ENCODE data around the gene EYS.

EYS gene

DNA sequence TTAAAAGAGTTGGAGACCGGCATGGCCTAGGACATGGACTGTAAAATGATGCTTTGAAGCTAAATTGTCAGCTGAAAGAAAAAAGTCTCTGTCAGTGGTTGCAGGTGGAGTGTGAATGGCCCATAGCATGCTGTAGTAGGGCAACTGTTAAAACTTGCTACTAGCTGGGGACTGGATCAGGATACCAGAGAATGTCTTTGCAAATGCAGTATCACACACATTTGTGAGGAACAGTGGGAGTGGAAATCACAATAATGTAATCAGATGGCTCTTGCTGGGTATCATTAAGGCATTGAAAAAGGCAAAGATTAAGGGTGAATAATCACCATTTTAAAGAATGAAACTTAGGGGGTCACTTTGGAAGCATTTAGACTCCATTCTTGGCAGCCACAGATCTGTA is 737.9 kb downstream of the EYS start:
- DNase-seq (ENCODE audit: low read depth in 2 of 2), result no peak

DNA sequence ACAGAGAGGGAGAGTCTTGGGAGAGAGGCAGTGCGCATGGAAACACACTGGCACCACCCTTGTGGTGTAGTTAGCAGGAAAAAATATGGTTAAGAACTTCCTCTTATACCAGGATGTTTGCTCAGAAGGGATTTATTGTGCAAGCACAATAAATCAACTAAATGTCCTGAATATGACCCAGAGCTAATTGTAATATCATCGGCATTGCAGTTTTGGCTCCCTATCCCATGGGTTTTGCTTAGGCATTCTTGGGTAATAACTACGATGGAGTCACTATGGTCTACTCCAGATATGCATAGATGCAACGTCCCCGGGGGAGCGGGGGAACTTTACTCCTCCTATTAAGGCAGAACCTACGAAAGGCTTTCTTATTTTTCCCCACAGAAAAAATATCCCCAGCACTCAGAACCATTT is 751.6 kb downstream of the EYS start:
- no peak for DNase-seq (ENCODE audit: low read depth in 2 of 2)

DNA sequence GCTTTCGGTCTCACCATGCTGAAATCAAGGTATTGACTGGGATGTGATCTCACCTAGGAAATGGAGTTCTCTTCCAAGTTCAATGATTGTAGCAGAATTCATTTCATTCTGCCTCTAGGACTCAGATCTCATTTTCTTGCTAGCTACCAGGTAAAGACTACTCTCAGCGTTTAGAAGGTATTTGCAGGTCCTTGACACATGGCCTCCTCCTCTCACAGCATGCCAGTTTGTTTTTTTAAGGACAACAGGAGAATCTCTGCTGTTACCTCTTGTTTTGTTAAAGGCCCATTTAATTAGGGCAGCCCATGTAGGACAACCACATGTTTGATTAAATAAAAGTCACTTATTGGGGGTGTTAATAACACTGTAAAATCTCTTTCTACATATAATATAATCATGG is 757.8 kb downstream of the EYS start:
- DNase-seq (ENCODE audit: low read depth in 2 of 2), result no peak

DNA sequence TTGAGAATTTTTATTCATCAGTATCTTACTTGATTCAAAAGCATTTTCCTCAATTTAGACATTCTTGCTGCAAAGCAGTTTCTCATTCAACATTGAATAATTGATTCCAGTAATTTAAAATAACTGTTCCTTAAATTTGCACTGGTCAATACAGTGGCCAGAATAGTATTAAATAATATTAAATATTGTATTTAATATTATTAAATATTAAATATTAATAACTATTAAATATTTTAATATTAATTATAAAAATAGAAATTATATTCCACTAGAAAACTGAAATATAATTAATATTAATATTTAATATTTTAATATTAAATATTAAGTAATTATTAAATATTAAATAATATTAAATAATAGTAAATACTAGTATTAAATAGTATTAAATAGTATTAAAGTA is 758.8 kb downstream of the EYS start:
- DNase-seq (ENCODE audit: low read depth in 2 of 2), result no peak

DNA sequence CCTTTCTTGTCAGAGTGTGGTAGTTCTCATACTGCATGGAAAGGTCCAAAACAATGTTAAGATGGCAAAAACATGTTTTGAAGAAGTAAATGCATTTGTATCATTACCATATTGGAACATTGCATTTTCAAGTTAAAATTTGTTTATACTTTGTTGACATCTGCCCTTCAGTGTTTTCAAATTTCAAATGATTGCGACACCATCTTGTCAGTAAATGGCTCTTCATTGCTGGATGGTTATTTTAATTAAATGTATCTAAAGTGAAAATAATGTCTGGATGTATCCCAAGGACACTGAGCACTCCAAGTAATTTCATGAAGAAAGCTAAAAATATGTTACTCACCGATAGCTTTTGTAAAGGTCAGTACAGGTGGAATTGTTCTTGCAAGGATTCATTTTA is 761.6 kb downstream of the EYS start:
- DNase-seq (ENCODE audit: low read depth in 2 of 2), result no peak

DNA sequence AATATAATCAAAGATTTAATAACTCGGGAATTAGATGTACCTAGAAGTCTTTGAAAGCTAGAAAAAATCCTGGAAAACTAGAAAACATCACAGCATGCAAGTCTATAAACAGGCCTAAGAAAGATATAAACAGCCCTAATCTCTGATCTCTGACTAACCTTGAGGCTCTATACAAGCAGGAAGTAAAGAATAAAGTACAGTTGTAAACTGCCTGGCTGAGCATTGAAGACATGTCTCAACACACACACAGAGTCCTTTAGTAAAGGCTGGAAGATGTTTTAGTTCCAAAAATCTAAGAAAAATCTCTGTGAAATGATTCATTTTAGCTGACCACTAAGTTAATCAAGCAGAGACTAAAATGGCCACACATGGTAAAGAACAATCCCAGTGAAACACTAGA is 774.5 kb downstream of the EYS start:
- no peak for DNase-seq (ENCODE audit: low read depth in 2 of 2)

DNA sequence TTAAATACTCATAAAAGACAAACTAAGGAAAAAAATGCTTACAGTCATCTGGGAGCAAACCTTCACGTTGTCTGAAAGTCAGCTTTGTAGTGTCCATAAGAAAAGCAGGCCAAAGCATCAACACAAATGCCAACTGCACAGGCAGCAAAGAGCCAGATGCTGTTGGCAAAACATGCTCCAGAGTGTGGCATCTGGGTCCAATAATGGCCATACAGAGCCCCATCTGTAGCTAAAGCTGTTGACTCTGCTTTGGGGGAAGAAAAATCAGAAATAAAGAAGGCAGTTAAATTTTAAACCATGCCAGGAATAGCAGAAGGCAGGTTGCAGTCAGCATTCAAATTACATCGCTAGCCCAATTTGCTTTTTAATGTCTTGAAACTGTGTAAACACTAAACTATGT is 776.3 kb downstream of the EYS start:
- DNase-seq (ENCODE audit: low read depth in 2 of 2), result no peak

DNA sequence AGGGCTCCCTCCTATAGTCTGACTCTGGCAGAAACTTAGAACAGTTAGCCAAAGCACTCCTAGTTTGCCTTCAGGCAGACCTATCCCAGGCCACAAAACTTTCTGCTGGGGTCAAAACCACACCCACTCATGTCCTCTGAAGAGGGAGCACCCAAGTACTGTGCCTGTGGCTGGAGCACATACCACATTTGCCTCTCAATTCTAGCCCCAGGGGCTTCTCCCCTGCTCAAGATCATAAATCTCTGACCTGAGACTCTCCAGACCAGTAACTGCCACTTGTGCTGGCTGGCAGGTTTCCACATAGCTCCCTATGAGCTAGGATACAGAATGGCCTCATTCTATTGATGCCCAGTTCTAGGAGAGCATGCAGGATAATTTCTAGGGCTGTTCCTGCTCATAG is 781.0 kb downstream of the EYS start:
- no peak for DNase-seq (ENCODE audit: low read depth in 2 of 2)

DNA sequence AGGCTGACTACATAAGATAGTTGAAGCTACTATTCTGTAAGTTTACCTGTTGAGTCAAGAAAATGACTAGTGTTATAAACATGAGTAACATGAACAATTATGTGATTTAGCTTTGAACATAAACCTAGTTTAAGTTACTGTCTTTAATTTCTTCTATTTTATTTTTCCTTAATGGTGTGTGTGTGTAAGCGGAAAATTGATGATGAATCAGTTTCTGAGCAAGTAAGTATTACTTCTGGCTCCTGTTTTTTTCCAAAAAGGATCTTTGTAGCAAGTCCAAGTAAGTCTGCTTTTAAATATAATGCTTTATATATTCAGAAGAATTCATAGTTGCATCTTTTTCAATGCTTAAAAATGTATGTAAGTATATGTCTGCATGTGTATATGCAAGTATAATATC is 786.8 kb downstream of the EYS start:
- no peak for DNase-seq (ENCODE audit: low read depth in 2 of 2)

DNA sequence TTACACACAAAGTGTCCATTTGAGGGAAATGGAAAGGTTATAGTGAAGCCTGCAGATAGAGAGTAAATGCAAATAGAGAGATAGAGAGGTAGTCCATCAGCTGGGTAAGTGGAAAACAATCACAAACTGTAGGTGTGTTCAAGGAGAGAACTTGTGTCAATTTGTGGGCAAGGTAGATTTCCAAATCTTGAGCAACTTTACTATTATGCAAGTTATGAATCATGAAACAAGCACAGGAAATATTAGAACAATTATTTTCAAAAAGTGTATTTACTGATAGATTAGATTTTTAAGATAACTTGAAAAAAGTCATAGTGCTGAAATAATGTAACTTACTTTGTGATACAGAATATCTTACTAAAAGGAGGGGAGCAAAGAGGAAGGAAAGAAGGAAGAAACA is 792.9 kb downstream of the EYS start:
- DNase-seq (ENCODE audit: low read depth in 2 of 2), result no peak

DNA sequence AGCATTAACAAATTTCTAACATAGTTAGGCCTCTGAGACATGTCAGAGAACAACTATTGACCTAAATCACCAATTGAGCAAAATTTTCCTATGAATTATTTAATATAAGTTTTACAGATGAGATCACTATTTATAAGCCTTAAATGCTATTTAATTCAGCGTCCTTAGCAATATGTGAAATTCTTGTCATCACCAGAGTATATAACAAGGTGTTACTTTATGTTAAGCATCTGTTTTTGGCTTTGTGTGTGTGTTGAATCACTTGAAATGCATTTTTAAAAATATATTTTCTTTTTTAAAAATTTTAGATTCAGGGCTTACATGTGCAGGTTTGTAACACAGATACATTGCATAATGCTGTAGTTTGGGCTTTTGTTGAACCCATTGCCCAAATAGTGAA is 794.1 kb downstream of the EYS start:
- DNase-seq (ENCODE audit: low read depth in 2 of 2), result no peak

DNA sequence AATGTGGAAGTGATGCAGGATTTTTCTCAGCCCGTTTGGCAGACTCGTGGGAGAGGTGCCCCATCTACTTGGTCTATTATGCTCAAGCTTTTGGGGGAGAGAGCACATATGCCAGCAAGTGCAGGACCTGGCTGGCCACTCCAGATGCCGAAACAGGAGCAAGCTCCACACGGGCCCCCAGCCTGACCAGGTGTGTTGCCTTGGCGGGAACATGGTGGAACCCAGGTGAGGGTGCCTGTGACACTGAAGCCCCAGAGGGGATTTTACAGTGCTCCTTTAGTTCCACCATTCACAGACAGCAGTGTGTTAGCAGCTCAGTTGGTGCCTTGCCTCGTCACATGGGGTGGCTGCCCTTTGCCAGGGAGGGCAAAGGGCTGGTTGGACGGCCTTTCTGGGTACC is 798.9 kb downstream of the EYS start:
- no peak for DNase-seq (ENCODE audit: low read depth in 2 of 2)

DNA sequence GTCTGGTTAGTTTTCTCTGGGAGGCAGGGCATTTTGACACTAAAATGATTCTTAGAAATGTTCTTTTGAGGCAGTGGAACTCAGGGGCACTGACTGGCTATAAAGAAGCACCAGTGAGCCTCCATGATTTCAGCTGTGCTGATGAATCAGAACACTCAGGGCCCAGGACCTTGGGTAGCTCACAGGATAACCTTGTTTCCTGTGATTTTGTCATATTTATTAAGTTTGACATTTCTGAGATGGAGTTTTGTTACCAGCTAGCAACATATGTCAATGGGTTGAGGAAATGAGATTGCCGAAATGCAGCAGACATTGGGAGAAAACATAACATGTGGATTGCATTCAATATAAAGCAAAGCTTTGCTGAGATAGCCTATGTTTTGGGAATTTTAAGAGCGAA is 802.4 kb downstream of the EYS start:
- no peak for DNase-seq (ENCODE audit: low read depth in 2 of 2)

DNA sequence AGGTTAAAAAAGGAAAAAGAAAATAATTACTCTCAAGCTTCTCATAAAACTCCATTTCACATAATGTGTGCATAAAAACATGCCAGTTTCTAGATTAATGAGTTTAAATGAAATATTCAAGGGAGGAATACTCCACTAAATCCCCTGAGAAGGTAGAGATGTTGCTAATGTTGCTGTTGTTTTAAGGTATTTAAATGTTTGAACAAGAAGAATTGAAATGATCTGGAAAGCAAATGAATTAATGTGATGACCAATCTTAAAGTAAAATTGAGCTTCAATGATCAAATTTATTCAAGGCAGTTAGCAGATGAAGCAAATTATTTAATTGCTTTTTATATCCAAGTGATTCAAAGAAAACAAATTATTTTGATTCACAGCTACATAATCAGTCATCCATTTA is 804.4 kb downstream of the EYS start:
- DNase-seq (ENCODE audit: low read depth in 2 of 2), result no peak

DNA sequence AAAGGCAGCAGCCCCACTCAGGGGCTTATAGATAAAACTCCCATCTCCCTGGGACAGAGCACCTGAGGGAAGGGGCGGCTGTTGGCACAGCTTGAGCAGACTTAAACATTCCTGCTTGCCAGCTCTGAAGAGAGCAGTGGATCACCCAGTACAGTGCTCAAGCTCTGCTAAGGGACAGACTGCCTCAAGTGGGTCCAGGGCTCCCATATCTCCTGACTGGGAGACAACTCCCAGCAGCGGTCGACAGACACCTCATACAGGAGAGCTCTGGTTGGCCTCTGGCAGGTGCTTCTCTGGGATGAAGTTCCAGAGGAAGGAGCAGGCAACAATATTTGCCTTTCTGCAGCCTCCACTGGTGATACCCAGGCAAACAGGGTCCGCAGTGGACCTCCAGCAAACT is 810.1 kb downstream of the EYS start:
- no peak for DNase-seq (ENCODE audit: low read depth in 2 of 2)

DNA sequence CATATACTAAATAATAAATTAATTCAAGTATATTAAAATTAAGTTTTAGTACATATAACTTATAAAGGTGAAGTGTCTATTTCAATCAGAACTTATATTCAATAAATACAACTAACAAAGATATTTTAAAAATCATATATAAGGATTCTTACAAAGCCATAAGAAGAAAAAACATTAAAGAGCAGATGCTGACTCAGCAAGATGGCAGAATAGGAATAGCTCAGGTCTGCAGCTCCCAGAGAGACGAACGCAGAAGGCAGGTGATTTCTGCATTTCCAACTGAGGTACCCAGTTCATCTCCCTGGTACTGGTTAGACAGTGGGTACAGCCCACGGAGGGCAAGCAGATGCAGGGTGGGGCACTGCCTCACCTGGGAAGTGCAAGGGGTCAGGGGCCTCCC is 811.1 kb downstream of the EYS start:
- DNase-seq (ENCODE audit: low read depth in 2 of 2), result no peak

DNA sequence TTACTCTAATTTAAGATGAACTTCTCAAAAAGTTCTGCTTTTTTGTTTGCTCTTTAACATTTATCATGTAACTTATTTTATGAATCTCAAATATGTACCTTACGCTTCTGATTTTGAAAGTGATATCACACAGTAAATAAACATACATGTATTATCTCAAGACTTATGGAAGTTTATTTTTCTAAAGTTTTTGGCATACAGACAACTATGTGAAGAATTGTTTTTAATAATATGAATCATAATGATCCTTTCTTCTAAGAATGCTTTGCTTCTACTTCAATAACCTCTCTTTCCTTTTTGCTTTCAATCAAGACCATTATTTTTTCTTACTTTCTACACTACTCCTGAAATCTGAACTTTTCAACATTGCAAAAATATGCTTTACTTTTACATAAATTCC is 816.4 kb downstream of the EYS start:
- no peak for DNase-seq (ENCODE audit: low read depth in 2 of 2)

DNA sequence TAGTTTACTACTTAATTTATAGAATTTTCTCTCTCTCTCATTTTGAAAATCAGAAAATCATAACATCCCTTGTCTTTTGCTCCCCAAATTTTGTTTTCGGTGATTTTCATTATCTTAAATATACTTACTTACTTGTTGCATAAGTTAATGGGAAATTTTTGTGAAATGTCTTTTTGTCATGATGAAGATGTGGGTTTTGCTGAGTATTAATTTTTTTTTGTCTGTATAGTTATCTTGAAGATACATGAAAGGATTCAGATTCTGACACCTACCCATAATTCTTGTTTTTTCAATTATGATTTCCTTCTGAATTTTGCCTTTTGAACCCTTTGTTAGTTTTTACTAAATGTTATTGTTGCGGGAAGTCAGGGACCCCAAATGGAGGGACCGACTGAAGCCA is 817.9 kb downstream of the EYS start:
- no peak for DNase-seq (ENCODE audit: low read depth in 2 of 2)

DNA sequence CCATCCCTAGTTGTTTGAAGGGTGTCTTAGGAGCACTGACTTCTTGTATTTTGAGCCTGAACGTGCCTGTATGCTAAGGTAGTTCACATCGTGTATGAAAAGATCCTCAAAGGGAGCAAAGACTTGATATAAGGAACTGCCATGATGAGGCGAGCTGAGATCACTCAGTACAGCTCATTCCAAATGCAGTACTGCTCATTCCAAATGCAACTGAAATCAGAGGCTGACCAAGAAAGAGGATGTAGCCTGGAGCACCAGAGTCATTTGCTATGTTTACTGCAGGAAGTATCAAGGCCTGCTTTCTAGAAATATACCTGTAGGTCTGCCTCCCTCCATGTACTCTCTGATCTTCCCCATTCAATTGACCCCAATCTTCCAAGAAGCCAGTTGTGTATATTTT is 832.2 kb downstream of the EYS start:
- no peak for DNase-seq (ENCODE audit: low read depth in 2 of 2)

DNA sequence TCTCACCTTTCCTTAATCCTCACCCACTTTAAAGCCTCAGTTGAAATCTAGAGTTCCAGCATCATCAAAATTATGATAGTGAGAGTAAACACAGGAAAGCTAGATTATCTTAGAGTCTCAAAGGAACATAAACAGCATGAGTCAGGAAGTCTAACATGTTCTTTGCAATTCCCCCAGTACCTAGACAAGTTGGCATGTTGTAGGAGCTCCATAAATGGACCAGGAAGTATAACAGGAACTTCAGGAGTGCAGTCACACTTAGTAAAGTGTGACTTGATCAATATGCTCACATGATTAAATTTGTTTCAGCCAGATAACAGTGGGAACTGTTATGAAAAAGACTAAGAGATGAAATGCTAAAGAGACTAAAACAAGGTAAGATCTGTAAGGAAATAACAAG is 834.4 kb downstream of the EYS start:
- no peak for DNase-seq (ENCODE audit: low read depth in 2 of 2)

DNA sequence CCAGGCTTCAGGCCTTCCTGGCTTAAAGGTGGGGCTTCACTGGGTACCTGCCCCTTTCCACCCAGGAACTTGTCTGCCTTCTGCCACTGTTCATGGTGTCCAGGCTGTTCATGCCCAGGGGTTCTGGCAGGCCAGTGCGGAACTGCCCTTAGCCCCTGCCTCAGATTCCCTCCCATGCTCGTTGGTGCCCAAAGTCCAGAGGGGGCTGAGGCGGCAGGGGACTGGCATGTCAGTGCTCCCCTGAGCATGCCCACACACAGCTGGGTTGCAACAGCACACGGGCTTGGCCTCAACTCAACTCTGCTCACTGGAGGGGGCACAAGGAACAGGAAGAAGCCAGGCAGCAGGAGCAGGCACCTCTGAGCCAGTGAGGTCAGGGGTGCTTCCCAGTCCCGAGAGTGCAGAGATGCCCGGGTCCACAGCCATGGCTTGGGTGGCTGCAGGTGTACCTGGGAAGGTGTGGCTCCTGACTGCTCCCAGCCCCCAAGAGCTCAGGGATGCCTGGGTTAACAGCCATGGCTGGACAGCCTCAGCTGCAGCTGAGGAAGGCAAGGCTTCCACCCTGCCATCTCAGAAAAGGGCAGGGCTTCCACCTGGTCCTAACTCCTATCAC is 845.9 kb downstream of the EYS start:
- DNase-seq (ENCODE audit: low read depth in 2 of 2), result no peak

DNA sequence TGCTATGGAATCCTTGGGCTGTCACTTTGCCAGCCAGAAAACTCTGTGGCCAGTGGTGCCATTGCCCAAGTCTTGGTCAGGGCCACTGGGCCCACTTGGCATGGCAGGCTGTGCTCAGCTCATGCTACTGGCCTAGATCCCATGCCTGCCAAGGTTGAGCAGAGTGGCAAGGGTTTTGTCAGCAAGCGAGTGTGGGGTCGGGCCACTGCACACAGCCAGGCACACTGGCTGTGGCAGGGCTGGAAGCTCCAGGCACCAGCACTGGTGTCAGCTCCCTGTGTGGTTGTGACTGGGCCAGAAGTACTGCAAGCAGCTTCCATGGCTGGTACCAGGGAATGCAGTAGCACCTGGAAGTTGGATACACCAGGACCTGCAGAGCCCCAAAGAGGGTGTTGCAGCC is 846.8 kb downstream of the EYS start:
- DNase-seq (ENCODE audit: low read depth in 2 of 2), result no peak

DNA sequence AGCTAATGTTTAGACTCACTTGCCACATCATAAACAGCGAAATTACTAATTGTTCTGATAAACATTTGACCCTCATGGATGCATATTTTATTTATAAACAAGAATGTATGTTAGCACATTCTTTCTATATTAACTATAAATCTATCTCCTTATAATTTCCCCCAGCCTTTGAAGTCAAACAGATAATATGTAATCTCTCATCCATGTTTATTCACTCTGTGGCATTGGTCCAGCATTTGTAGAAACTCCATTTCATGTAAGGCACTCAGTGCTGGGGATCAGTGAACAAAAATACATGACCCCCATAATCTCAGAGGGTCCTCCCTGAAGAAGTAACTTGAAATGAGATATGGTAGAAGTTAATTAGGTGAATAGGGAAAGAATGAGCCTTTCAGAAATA is 856.9 kb downstream of the EYS start:
- DNase-seq (ENCODE audit: low read depth in 2 of 2), result no peak

DNA sequence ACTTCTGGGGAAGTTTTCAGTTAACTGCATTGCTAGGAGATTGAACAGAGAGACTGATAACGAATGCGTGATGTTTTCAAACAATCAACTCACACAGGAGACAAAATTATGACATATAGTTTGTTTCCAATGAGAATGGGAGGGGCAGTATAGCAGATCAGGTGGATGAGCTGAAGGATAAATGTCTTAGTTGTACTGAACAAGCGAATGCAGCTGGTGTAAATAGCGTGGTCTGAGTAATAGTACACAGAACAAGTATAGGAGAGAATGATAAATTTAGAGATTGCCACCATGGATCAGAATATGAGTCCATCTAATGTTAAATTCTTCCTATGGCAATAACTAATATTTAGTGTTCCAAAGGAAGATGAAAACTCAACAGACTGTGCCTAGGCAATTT is 858.6 kb downstream of the EYS start:
- no peak for DNase-seq (ENCODE audit: low read depth in 2 of 2)

DNA sequence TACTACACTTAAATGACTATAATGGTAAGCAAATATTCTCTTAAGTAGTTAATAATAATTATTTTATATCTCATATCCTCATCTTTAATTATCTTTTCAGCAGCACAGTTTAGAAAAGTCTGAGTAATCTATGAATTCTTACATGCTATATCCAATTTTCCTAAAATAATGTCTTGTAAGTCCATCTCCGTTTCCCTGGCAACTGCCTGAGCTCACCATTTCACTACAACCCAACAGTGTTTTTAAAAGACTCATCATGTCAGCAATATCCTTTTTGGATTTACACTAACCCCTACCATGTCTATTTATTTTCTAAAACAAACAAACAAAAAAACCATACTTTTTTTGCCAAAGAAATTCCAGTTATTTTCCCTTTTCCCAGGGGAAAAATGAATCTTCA is 859.6 kb downstream of the EYS start:
- DNase-seq (ENCODE audit: low read depth in 2 of 2), result no peak
